Tibial nerve (tissue), 4 donors: ENCODE data around the gene MYCBPAP. TPM values are rescaled to one million over a fixed set of nuclear protein-coding genes. Genes with fewer than 3 reads are reported as not detected.

ENCODE experiments used
- DNase-seq, 2 donors: peaks; one replicate each; pipeline ENCODE4 v3.0.0-alpha.2; 2019; ENCODE audit warnings: low spot score in 2 of 2
- H3K27ac ChIP-seq, 4 donors: fragments of 200-600 bp; sonication (generic) in 3 of 4; one replicate each; pipeline ENCODE4 v1.5.1; 2017 to 2019; ENCODE audit warnings: mild to moderate bottlenecking in 1 of 4
- H3K27me3 ChIP-seq, 2 donors: fragments of 200-600 bp; sonication (generic) in 1 of 2; one replicate each; pipeline versions ENCODE4 v1.5.1 to v1.6.0; 2017 to 2019
- H3K36me3 ChIP-seq, 3 donors: fragments of 200-600 bp; sonication (generic); one replicate each; pipeline ENCODE4 v1.5.1; 2018 to 2019
- H3K4me1 ChIP-seq, 4 donors: fragments of 200-600 bp; sonication (generic) in 3 of 4; one replicate each; pipeline ENCODE4 v1.5.1; 2017 to 2019
- H3K4me3 ChIP-seq, 4 donors: fragments of 200-600 bp; sonication (generic) in 3 of 4; one replicate each; pipeline ENCODE4 v1.5.1; 2017 to 2019; ENCODE audit warnings: mild to moderate bottlenecking in 1 of 4, moderate library complexity in 1 of 4
- H3K9me3 ChIP-seq, 4 donors: fragments of 200-600 bp; sonication (generic) in 3 of 4; one replicate each; pipeline ENCODE4 v1.5.1; 2017 to 2019
- EP300 ChIP-seq, 2 donors: sonication (generic); formaldehyde crosslinking; IDR thresholded peaks; one replicate each; pipeline ENCODE4 v1.6.1; 2017; ENCODE audit warnings: antibody characterized with exemption in 2 of 2, mild to moderate bottlenecking in 1 of 2
- POLR2A ChIP-seq, 2 donors: fragments of 450-650 bp; IDR thresholded peaks; one replicate each; pipeline ENCODE4 v1.6.1; 2017; ENCODE audit warnings: antibody characterized with exemption in 2 of 2, mild to moderate bottlenecking in 2 of 2, moderate library complexity in 2 of 2
- WGBS, 2 donors: methylation state at CpG; one replicate each; pipeline ENCODE4 v1.1.5; 2018; 5-methylcytosine and 5-hydroxymethylcytosine counted together
- total RNA-seq, 4 donors: library from RNA; depleted of rRNA; stranded (reverse); fragments of >200 nt; gene quantifications; one replicate each; pipeline ENCODE4 v1.1.0, GENCODE V29; 2016
- TF ChIP-seq, protein P1 (sequence below), 5 experiments: fragments of 200-600 bp in 3 of 5; fragments of 450-650 bp in 2 of 5; sonication (generic) in 3 of 5; IDR thresholded peaks; one replicate each; pipeline ENCODE4 v1.5.1; 2016 to 2019; ENCODE audit warnings: antibody characterized with exemption in 5 of 5, mild to moderate bottlenecking in 3 of 5, moderate library complexity in 2 of 5

Gene MYCBPAP
- total RNA-seq, 4 donors from 2014 or later, result 1.2 to 6.8 (median 4.0) TPM

DNA sequence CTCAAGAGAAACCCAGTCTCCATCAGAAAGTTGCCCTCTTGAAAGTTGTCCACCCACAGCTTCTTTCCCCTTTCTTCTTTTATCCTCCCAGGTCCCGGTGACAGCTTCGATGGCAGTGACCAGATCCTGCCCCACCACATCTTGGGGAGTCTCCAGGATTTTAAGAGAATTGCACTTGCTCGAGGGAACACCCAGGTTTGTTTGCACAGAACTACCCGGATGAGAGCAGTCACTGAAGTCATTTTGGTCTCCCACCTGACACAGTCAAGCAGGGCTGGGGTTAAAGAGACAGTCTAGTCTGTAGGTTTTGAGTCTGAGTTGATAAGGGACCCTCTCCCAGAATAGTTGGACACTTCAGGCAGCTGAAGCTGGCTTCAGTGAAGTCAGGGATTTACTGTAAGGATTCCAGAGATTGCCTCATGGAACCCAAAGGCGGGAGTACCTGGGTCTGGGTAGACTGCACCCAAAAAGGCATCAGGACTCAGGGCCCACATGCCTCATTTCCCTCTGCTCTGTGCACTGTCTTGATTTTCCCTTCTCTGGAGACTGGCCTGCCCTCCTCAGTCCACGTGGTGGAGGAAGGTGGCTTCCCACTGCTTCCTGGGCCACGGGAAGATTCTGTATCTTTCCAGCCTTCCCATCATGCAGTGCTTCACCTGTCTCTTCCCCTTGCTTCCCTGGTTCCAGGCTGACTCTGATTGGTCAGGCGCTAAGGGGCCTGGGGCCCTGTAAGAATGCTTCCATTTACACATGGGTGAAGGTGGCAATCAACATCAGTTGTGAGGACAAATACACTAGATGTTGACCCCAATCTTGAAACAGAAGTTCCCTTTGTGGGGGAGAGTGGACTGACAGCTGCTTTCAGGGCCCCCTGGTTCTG, 9.5 kb downstream of the MYCBPAP start:
- Histone ChIP-seq H3K36me3 (no peaks in the 10 kb centered on the region), H3K27ac (no peak overlapping the region), H3K9me3 (no peaks in the 10 kb centered on the region), H3K4me3 (no peak overlapping the region), H3K4me1 (peaks cover 0 to 44% (median 9%) of the 10 kb centered on the region in 4 donors), H3K27me3 (no peaks in the 10 kb centered on the region)
- TF ChIP-seq POLR2A (IDR thresholded peaks at IDR 0.05), result no peak
- TF ChIP-seq, protein P1, sequence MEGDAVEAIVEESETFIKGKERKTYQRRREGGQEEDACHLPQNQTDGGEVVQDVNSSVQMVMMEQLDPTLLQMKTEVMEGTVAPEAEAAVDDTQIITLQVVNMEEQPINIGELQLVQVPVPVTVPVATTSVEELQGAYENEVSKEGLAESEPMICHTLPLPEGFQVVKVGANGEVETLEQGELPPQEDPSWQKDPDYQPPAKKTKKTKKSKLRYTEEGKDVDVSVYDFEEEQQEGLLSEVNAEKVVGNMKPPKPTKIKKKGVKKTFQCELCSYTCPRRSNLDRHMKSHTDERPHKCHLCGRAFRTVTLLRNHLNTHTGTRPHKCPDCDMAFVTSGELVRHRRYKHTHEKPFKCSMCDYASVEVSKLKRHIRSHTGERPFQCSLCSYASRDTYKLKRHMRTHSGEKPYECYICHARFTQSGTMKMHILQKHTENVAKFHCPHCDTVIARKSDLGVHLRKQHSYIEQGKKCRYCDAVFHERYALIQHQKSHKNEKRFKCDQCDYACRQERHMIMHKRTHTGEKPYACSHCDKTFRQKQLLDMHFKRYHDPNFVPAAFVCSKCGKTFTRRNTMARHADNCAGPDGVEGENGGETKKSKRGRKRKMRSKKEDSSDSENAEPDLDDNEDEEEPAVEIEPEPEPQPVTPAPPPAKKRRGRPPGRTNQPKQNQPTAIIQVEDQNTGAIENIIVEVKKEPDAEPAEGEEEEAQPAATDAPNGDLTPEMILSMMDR (IDR thresholded peaks at IDR 0.05), result no peak
- no peak for TF ChIP-seq EP300 (IDR thresholded peaks at IDR 0.05)
- no peak for DNase-seq
- 78 to 86% methylated on average over 8 of the region's 8 CpGs for WGBS, 2 donors

DNA sequence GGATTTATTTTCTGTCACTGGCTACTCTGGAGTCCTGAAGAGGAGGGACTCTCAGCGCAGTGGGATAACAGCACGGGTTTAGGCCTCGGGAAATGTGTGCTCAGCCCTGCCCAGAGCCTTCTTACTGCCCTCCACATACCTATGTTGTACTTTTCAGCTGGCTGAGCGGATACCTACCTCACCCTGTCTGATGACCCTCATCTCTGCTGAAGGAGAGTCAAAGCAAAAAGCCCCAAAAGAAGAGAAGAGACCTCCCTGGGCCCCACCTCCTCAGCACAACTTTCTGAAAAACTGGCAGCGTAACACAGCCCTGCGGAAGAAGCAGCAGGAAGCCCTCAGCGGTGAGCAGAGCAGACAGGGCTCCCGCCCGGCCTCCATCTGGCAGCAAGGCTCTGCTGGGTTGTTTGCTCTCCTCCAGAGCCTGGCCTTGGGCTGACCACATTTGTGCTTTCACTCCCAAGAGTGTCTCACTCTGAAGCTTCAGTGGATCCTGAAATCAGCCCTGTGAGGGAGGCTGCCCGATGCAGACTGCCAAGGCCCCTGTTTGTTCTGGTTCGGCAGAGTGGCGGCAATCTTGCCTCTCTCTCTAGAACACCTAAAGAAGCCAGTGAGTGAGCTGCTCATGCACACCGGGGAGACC, 10.3 kb downstream of the MYCBPAP start:
- DNase-seq, result no peak
- Histone ChIP-seq H3K27me3 (no peaks in the 10 kb centered on the region), H3K4me1 (peaks cover 0 to 40% (median 9%) of the 10 kb centered on the region in 4 donors), H3K36me3 (no peaks in the 10 kb centered on the region), H3K9me3 (no peaks in the 10 kb centered on the region), H3K4me3 (no peak overlapping the region), H3K27ac (peak overlapping the region in 2 of 4 donors; percentile 26 to 34)
- WGBS, 2 donors, result 59 to 78% methylated on average over 13 of the region's 13 CpGs
- TF ChIP-seq EP300 (IDR thresholded peaks at IDR 0.05) (no peak), POLR2A (IDR thresholded peaks at IDR 0.05) (no peak)
- TF ChIP-seq, protein P1 (IDR thresholded peaks at IDR 0.05), result no peak

DNA sequence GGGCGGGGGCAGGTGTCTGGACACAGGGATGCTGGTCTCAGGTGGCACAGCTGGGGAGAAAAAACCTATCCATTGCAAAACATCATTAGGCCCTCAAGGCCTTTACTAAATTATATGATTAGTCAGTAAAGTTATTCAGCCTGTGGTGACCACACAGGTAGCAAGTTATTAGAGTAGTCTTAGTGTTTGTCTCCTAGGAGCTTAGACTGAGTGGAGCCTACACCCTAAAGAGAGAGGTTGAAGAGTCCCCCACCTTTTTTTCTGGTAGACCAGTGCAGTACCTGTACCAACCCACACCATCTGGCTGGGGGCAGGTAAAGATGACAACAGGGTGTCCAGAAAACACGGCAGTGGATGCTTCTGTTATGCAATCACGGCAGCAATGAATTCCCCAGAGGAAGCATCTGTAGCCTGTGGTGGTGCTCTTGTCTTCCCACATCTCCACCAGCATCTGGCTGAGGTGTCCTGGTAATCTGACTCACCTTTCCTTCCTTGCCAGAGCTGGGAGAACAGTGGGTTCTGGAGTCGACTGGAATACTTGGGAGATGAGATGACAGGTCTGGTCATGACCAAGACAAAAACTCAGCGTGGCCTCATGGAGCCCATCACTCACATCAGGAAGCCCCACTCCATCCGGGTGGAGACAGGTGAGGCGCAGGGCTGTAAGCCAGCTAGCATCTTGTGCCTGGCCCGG, 11.0 kb downstream of the MYCBPAP start:
- Histone ChIP-seq H3K4me1 (peaks cover 0 to 32% (median 7%) of the 10 kb centered on the region in 4 donors), H3K36me3 (no peaks in the 10 kb centered on the region), H3K27ac (no peak overlapping the region), H3K4me3 (no peak overlapping the region), H3K27me3 (no peaks in the 10 kb centered on the region), H3K9me3 (no peaks in the 10 kb centered on the region)
- no peak for DNase-seq
- TF ChIP-seq EP300 (IDR thresholded peaks at IDR 0.05) (no peak), POLR2A (IDR thresholded peaks at IDR 0.05) (no peak)
- TF ChIP-seq, protein P1 (IDR thresholded peaks at IDR 0.05), result no peak
- 88% methylated on average over 8 of the region's 8 CpGs for WGBS, 2 donors

DNA sequence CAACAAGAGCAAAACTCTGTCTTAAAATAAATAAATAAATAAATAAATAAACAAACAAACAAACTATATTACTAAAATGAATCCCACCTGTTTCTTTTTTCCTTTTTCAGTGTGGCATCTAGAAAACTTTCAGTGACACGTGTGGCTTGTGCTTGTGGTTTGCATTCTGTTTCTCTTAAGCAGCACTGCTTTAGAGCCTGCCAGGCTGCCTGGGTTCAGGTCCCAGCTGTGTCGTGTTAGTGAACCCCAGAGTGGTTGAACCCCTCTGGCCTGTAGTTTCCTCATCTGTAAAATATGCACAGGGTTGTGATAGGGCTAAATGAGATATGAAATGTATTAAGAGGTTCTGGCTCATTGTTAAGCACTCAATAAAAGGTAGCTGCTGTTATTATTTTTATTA, 12.2 kb downstream of the MYCBPAP start:
- Histone ChIP-seq H3K36me3 (no peaks in the 10 kb centered on the region), H3K27ac (no peak overlapping the region), H3K27me3 (no peaks in the 10 kb centered on the region), H3K4me3 (no peak overlapping the region), H3K4me1 (peaks cover 0 to 20% (median 0%) of the 10 kb centered on the region in 4 donors), H3K9me3 (no peaks in the 10 kb centered on the region)
- no peak for TF ChIP-seq POLR2A (IDR thresholded peaks at IDR 0.05)
- no peak for TF ChIP-seq EP300 (IDR thresholded peaks at IDR 0.05)
- TF ChIP-seq, protein P1 (IDR thresholded peaks at IDR 0.05), result no peak
- no peak for DNase-seq
- 83 to 86% methylated on average over 2 of the region's 2 CpGs for WGBS, 2 donors
